Kidney epithelial cell (primary cell): ENCODE data around the gene ATP11C. TPM values are rescaled to one million over a fixed set of nuclear protein-coding genes. Genes with fewer than 3 reads are reported as not detected.
A peak's percentile ranks its signal among the peaks of the same experiment; 100 is the strongest.

ENCODE experiments used
- DNase-seq: peaks from one replicate; pipeline ENCODE4 v3.0.0-alpha.2; 2010; ENCODE audit warnings: low read depth
- H3K27me3 ChIP-seq: 2 replicates; pipeline ENCODE4 v1.6.0; 2011; ENCODE audit warnings: low read length; ENCODE audit not compliant: control insufficient read depth, insufficient read depth
- H3K36me3 ChIP-seq: 2 replicates; pipeline ENCODE4 v1.5.1; 2011; ENCODE audit warnings: low read length; ENCODE audit not compliant: control insufficient read depth, insufficient read depth
- H3K4me3 ChIP-seq: 2 replicates; pipeline ENCODE4 v1.5.1; 2011; ENCODE audit warnings: low read depth, mild to moderate bottlenecking, control low read depth, low read length
- total RNA-seq: library from RNA; depleted of rRNA; stranded (reverse); fragments of >200 nt; gene quantifications from 2 replicates; pipeline ENCODE4 v1.2.3, GENCODE V29; 2015
- TF ChIP-seq, protein P1 (sequence below): IDR thresholded peaks from 2 replicates; pipeline ENCODE4 v1.5.1; 2011; ENCODE audit warnings: mild to moderate bottlenecking, moderate library complexity, low read length, control low read depth, inconsistent platforms; ENCODE audit not compliant: insufficient read depth, poor library complexity, severe bottlenecking

The ATP11C gene
- 23.1 and 32.4 TPM in 2 replicates for total RNA-seq

DNA sequence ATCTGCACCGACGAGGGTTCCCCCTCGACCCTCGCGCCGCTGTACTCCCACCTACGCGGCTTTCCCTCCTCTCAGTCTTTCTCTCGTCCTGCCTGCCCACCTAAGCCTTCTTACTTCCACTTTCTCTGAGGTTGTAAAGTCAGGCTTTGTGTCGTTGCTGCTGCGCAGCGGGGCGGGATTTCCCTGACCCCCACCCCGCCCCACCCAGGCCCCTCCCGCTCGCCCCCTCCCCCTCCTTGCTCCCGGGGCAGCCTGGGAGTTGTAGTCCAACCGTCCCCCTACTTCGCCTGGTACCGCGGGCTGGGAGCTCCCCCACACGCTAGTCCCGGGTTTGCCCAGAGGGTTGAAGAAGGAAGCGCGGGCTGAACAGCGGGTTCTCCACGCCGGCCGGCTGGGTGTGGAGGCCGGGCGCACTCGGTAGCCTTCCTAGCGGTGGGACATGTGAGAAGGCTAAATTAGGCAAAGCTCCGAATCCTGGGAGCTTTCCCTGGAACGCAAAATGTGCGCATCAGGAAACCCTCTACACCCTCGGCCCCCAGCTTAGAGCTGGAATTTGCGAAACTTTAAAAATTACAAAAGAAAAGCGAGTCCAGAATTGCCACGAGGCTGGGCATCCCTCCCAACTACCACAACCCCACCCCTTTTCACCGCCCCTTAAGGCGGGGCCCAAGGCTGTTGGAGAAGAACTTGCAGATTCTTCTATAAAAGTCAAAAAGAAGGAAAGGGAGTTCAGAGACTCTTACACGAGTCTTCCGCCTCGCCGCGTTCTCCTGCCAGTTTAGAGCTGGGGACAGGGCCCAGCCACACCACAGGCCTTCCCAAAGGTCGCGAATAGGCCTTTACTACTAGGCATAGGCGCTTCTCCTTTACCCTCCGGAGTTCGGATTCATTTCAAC, at the start of gene ATP11C:
Gene ATP11C (minus strand): TSS at position 153 of the 896 bp plus-strand sequence. CDS start 1,011 bp downstream, outside the sequence.
- no peaks in the 10 kb centered on the region for H3K36me3 ChIP-seq
- TF ChIP-seq, protein P1, sequence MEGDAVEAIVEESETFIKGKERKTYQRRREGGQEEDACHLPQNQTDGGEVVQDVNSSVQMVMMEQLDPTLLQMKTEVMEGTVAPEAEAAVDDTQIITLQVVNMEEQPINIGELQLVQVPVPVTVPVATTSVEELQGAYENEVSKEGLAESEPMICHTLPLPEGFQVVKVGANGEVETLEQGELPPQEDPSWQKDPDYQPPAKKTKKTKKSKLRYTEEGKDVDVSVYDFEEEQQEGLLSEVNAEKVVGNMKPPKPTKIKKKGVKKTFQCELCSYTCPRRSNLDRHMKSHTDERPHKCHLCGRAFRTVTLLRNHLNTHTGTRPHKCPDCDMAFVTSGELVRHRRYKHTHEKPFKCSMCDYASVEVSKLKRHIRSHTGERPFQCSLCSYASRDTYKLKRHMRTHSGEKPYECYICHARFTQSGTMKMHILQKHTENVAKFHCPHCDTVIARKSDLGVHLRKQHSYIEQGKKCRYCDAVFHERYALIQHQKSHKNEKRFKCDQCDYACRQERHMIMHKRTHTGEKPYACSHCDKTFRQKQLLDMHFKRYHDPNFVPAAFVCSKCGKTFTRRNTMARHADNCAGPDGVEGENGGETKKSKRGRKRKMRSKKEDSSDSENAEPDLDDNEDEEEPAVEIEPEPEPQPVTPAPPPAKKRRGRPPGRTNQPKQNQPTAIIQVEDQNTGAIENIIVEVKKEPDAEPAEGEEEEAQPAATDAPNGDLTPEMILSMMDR = no peak
- no peaks in the 10 kb centered on the region for H3K27me3 ChIP-seq
- H3K4me3 ChIP-seq = peak within 1 kb of the TSS; percentile 55
- peak; percentile 34 for DNase-seq

DNA sequence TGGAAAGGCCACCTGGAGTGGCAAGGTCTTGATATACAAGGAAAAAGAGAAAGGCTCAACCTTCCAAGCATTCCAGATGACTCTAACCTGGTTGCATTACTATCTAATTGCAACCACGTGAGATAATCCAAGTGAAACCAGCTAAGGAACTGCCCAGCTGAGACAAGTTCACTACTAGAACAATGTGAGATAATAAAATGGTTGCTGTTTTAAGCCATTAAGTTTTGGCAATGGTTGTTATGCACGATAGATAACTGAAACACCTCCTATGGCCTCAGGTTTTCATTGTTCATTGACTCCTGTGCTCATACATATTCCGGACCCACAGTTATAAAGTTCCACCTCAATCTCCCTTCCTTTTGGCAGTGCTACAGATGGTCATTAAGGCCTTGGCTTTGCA, 41.6 kb upstream of the ATP11C start:
- DNase-seq = no peak
- H3K27me3 ChIP-seq = no peaks in the 10 kb centered on the region
- H3K36me3 ChIP-seq = no peaks in the 10 kb centered on the region
- TF ChIP-seq, protein P1 = no peak
- no peak overlapping the region for H3K4me3 ChIP-seq

DNA sequence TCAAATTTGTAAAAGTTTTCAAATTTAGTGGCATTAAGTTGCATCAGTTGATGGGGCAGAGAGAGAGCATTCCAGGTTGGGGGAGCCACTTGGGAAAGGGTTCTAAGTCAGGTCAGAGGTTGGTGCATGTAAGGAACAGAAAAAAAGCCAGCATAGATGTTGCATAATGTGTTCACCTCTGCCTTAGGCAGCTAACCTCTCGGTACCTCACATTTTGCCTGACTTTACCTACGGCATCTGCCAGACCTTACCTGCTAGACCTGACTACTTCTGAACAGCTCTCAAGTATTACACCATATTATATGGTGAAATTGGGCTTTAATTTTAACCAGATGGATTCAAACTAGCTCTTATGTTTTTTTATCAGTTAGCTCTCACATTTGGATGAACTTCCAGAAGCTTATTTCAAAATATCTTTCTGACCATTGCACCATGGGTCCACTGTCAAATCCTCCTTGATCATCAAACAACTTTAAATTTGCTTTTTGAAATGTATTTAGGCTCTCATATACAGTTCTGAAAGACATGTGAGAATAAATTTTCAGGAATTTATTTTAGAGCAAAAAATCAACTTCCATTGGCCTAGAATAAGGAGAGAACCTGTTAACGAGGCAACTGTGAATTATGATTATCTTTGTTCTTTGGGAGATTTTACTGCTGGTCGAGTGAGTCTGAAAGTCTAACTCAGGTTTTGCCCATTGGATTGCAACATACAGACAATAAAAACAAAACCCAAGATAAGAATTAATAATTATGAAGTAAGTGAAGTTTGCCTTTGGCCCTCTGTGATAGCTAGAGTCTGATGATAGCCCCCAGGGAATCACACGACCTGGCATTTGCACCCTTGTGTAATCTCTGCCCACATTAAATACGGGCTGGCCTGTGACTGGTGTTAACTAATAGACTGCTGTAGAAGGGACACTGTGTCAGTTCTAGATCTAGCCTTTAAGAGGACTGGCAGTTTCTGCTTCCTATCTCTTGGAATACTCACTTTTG, 40.1 kb upstream of the ATP11C start:
- TF ChIP-seq, protein P1 = no peak
- Histone ChIP-seq H3K27me3 (no peaks in the 10 kb centered on the region), H3K36me3 (no peaks in the 10 kb centered on the region), H3K4me3 (no peak overlapping the region)
- no peak for DNase-seq

DNA sequence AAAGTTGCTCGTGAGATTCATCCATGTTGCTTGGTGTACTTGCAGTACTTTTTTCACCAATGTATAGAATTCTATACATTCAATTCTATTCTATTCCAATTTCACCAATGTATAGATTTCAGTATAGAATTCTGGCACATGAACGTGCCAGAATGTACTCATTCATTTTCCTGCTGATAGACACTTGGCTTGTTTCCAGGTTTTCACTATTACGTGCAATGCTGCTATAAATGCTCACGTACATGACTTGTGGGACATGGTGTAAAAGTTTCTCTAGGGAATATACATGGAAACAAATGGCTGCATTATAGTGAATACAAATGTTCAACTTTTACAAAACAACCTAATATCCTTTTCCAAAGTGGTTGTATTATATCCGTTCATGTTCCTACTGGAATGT, 39.3 kb upstream of the ATP11C start:
- no peaks in the 10 kb centered on the region for H3K27me3 ChIP-seq
- DNase-seq = no peak
- no peaks in the 10 kb centered on the region for H3K36me3 ChIP-seq
- H3K4me3 ChIP-seq = no peak overlapping the region
- TF ChIP-seq, protein P1 = no peak

DNA sequence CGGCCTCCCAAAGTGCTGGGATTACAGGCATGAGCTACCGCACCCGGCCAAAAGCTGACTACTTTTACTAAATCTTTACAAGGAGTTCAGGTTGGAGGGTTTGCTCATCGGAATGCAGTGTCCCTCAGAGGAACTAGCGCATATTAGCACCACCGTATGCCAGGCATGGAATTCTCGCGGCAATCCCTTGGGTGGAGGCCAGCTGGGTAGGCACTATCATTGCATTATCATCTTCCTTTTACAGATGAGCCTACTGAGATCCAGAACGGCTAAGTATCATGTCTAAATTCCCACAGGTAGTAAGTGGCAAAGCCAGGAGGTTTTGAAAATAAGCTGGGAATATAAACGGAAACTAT, 38.5 kb upstream of the ATP11C start:
- TF ChIP-seq, protein P1 = no peak
- Histone ChIP-seq H3K4me3 (no peak overlapping the region), H3K36me3 (no peaks in the 10 kb centered on the region), H3K27me3 (no peaks in the 10 kb centered on the region)
- no peak for DNase-seq
